SK-N-SH treated with all-trans-retinoic acid at 6 μM for 48 hours (cell line): ENCODE results near the gene IGF1R.

ENCODE experiments used
- ATAC-seq: fragments of 200-7000 bp; cut with Tn5 transposase; 3 replicates; pipeline ENCODE4 v1.9.1; 2020; ENCODE audit warnings: mild to moderate bottlenecking, moderate library complexity
- ARNTL ChIP-seq: fragments of 450-650 bp; formaldehyde crosslinking; IDR thresholded peaks from 2 replicates; pipeline ENCODE4 v1.5.0; 2020; ENCODE audit warnings: low read depth, mild to moderate bottlenecking, moderate library complexity, borderline replicate concordance
- BACH2 ChIP-seq: fragments of 250-450 bp; sonication (Bioruptor Pico); IDR thresholded peaks from 2 replicates; pipeline ENCODE4 v1.9.0; 2021; ENCODE audit warnings: mild to moderate bottlenecking, borderline replicate concordance
- CSDC2 ChIP-seq: fragments of 250-450 bp; sonication (Bioruptor Pico); IDR thresholded peaks from 2 replicates; pipeline ENCODE4 v1.5.0; 2020; ENCODE audit warnings: mild to moderate bottlenecking, moderate library complexity
- ESRRG ChIP-seq: fragments of 250-450 bp; sonication (Bioruptor Pico); IDR thresholded peaks from 2 replicates; pipeline ENCODE4 v1.6.1; 2021; ENCODE audit warnings: mild to moderate bottlenecking
- GLIS3 ChIP-seq: fragments of 250-450 bp; sonication (Bioruptor Pico); IDR thresholded peaks from 2 replicates; pipeline ENCODE4 v1.5.0; 2020; ENCODE audit warnings: mild to moderate bottlenecking, moderate library complexity
- ISL1 ChIP-seq: fragments of 250-450 bp; sonication (Bioruptor Pico); IDR thresholded peaks from 2 replicates; pipeline ENCODE4 v2.1.2; 2022; ENCODE audit warnings: mild to moderate bottlenecking, moderate library complexity
- PPARA ChIP-seq: fragments of 250-450 bp; sonication (Bioruptor Pico); IDR thresholded peaks from 2 replicates; pipeline ENCODE4 v1.5.0; 2020; ENCODE audit warnings: mild to moderate bottlenecking, borderline replicate concordance
- RARB ChIP-seq: fragments of 250-450 bp; sonication (Bioruptor Pico); IDR thresholded peaks from 2 replicates; pipeline ENCODE4 v1.8.0; 2021; ENCODE audit warnings: mild to moderate bottlenecking, moderate library complexity
- TCF4 ChIP-seq: fragments of 250-450 bp; sonication (Bioruptor Pico); IDR thresholded peaks from 2 replicates; pipeline ENCODE4 v1.8.0; 2021; ENCODE audit warnings: mild to moderate bottlenecking, moderate library complexity, borderline replicate concordance
- TOX ChIP-seq: fragments of 250-450 bp; sonication (Bioruptor Pico); IDR thresholded peaks from 2 replicates; pipeline ENCODE4 v1.8.0; 2021; ENCODE audit warnings: mild to moderate bottlenecking, moderate library complexity, borderline replicate concordance
- ZC3H10 ChIP-seq: fragments of 250-450 bp; sonication (Bioruptor Pico); IDR thresholded peaks from 2 replicates; pipeline ENCODE4 v1.5.1; 2021; ENCODE audit warnings: mild to moderate bottlenecking, moderate library complexity
- ZFP3 ChIP-seq: fragments of 250-450 bp; sonication (Bioruptor Pico); IDR thresholded peaks from 2 replicates; pipeline ENCODE4 v1.5.0; 2020; ENCODE audit warnings: mild to moderate bottlenecking, moderate library complexity
- ZFP30 ChIP-seq: fragments of 450-650 bp; formaldehyde crosslinking; IDR thresholded peaks from 2 replicates; pipeline ENCODE4 v1.5.0; 2022; ENCODE audit warnings: mild to moderate bottlenecking, moderate library complexity
- ZNF565 ChIP-seq: fragments of 450-650 bp; formaldehyde crosslinking; conservative IDR thresholded peaks from 2 replicates; pipeline ENCODE4 v1.5.0; 2020; ENCODE audit warnings: low read depth, mild to moderate bottlenecking, moderate library complexity
- ZNF70 ChIP-seq: fragments of 450-650 bp; formaldehyde crosslinking; IDR thresholded peaks from 2 replicates; pipeline ENCODE4 v1.5.0; 2020; ENCODE audit warnings: mild to moderate bottlenecking, moderate library complexity
- ZNF8 ChIP-seq: fragments of 450-650 bp; formaldehyde crosslinking; IDR thresholded peaks from 2 replicates; pipeline ENCODE4 v1.5.0; 2020; ENCODE audit warnings: mild to moderate bottlenecking, moderate library complexity
- TF ChIP-seq, protein P1 (sequence below): fragments of 250-450 bp; sonication (Bioruptor Pico); IDR thresholded peaks from 2 replicates; pipeline ENCODE4 v1.8.0; 2021; ENCODE audit warnings: low read depth, mild to moderate bottlenecking, moderate library complexity, borderline replicate concordance
- TF ChIP-seq, protein P2 (sequence below): fragments of 250-450 bp; sonication (Bioruptor Pico); IDR thresholded peaks from 2 replicates; pipeline ENCODE4 v1.5.0; 2020; ENCODE audit warnings: mild to moderate bottlenecking, moderate library complexity
- TF ChIP-seq, protein P3 (sequence below): fragments of 250-450 bp; sonication (Bioruptor Pico); IDR thresholded peaks from 2 replicates; pipeline ENCODE4 v1.5.1; 2021; ENCODE audit warnings: mild to moderate bottlenecking, moderate library complexity
- TF ChIP-seq, protein P4 (sequence below): fragments of 250-450 bp; sonication (Bioruptor Pico); IDR thresholded peaks from 2 replicates; pipeline ENCODE4 v1.5.1; 2020; ENCODE audit warnings: low read depth, mild to moderate bottlenecking, moderate library complexity
- TF ChIP-seq, protein P5 (sequence below): fragments of 250-450 bp; sonication (Bioruptor Pico); IDR thresholded peaks from 2 replicates; pipeline ENCODE4 v1.8.0; 2020; ENCODE audit warnings: mild to moderate bottlenecking, moderate library complexity, borderline replicate concordance

IGF1R gene

DNA sequence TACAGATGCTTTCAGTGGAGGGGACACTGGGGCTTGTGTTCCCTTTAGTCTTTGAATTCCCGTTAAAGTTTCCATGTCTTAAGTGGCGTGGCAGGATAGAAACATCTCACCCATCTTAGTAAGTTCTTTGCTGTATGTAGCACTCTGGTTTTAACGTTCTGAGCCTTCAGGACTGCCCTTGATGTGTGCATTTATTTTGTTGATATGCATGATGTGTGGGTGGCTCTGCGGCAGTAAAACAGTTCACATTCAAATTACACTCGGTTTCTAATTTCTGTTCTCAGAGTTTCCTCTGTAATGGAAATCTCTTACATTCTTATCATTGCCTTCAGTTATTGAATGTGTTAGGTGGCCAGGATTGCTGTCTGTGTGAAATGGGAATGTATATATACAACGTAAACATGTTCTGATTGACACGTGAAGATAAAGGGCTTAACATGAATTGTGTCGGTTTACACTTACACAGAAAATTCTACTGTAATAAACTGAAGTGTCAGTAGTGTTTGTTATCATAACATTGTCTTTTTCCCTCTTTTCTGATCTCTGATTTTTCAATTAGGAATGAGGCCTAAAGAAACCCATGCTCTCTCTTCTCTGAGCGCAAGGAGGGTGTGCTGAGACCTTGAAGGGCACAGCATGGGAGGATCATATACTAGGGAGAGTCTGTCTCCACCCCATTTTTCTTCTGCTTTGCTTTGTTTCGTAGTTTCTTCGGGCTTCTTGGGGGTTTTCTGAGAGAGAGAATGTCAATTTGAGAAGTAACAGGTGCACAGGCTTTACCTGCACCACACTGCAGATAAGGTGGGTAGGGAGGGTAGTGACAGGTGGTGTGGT, 51.5 kb downstream of the IGF1R start:
- TF ChIP-seq RARB (CRISPR knock-in tag): no peak
- TF ChIP-seq ZNF70 (CRISPR knock-in tag): no peak
- no peak for TF ChIP-seq ZFP30 (CRISPR knock-in tag)
- TF ChIP-seq, protein P1, sequence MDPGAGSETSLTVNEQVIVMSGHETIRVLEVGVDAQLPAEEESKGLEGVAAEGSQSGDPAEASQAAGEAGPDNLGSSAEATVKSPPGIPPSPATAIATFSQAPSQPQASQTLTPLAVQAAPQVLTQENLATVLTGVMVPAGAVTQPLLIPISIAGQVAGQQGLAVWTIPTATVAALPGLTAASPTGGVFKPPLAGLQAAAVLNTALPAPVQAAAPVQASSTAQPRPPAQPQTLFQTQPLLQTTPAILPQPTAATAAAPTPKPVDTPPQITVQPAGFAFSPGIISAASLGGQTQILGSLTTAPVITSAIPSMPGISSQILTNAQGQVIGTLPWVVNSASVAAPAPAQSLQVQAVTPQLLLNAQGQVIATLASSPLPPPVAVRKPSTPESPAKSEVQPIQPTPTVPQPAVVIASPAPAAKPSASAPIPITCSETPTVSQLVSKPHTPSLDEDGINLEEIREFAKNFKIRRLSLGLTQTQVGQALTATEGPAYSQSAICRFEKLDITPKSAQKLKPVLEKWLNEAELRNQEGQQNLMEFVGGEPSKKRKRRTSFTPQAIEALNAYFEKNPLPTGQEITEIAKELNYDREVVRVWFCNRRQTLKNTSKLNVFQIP (CRISPR knock-in tag): no peak
- no peak for TF ChIP-seq TCF4 (CRISPR knock-in tag)
- no peak for TF ChIP-seq ARNTL (CRISPR knock-in tag)
- TF ChIP-seq ZNF8 (CRISPR knock-in tag): no peak
- TF ChIP-seq ISL1 (CRISPR knock-in tag): no peak
- no peak for TF ChIP-seq GLIS3
- TF ChIP-seq, protein P2, sequence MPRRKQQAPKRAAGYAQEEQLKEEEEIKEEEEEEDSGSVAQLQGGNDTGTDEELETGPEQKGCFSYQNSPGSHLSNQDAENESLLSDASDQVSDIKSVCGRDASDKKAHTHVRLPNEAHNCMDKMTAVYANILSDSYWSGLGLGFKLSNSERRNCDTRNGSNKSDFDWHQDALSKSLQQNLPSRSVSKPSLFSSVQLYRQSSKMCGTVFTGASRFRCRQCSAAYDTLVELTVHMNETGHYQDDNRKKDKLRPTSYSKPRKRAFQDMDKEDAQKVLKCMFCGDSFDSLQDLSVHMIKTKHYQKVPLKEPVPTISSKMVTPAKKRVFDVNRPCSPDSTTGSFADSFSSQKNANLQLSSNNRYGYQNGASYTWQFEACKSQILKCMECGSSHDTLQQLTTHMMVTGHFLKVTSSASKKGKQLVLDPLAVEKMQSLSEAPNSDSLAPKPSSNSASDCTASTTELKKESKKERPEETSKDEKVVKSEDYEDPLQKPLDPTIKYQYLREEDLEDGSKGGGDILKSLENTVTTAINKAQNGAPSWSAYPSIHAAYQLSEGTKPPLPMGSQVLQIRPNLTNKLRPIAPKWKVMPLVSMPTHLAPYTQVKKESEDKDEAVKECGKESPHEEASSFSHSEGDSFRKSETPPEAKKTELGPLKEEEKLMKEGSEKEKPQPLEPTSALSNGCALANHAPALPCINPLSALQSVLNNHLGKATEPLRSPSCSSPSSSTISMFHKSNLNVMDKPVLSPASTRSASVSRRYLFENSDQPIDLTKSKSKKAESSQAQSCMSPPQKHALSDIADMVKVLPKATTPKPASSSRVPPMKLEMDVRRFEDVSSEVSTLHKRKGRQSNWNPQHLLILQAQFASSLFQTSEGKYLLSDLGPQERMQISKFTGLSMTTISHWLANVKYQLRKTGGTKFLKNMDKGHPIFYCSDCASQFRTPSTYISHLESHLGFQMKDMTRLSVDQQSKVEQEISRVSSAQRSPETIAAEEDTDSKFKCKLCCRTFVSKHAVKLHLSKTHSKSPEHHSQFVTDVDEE: no peak
- TF ChIP-seq, protein P3, sequence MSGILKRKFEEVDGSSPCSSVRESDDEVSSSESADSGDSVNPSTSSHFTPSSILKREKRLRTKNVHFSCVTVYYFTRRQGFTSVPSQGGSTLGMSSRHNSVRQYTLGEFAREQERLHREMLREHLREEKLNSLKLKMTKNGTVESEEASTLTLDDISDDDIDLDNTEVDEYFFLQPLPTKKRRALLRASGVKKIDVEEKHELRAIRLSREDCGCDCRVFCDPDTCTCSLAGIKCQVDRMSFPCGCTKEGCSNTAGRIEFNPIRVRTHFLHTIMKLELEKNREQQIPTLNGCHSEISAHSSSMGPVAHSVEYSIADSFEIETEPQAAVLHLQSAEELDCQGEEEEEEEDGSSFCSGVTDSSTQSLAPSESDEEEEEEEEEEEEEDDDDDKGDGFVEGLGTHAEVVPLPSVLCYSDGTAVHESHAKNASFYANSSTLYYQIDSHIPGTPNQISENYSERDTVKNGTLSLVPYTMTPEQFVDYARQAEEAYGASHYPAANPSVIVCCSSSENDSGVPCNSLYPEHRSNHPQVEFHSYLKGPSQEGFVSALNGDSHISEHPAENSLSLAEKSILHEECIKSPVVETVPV: no peak
- ATAC-seq: no peak

DNA sequence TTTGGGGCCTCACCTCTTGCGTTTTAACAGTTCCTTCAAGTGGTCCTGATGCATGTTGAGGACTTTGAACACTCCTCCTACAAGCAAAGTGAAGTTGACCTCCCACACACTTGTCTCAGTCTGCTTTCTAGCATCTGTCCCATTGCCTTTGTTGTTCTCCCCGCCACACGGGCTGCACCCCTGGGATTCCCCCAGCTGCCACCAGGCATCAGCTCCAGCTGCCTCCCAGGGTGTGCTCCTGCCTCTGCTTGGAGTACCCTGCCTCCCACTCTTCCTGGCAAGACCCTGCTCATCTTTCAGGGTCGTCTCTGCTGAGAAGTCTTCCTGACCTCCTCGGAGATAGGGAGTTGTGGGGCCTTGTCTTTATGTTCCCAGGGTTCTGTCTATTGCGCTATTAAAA, 52.2 kb downstream of the IGF1R start:
- TF ChIP-seq BACH2 (CRISPR knock-in tag) (no peak), ZFP3 (CRISPR knock-in tag) (no peak), PPARA (CRISPR knock-in tag) (no peak), TCF4 (CRISPR knock-in tag) (no peak), ISL1 (CRISPR knock-in tag) (no peak), ESRRG (CRISPR knock-in tag) (no peak), ZNF70 (CRISPR knock-in tag) (no peak), CSDC2 (no peak), ZNF565 (CRISPR knock-in tag) (no peak), ARNTL (CRISPR knock-in tag) (no peak), RARB (CRISPR knock-in tag) (no peak), ZC3H10 (CRISPR knock-in tag) (no peak), TOX (CRISPR knock-in tag) (no peak), ZNF8 (CRISPR knock-in tag) (no peak), ZFP30 (CRISPR knock-in tag) (no peak), GLIS3 (no peak)
- TF ChIP-seq, protein P4, sequence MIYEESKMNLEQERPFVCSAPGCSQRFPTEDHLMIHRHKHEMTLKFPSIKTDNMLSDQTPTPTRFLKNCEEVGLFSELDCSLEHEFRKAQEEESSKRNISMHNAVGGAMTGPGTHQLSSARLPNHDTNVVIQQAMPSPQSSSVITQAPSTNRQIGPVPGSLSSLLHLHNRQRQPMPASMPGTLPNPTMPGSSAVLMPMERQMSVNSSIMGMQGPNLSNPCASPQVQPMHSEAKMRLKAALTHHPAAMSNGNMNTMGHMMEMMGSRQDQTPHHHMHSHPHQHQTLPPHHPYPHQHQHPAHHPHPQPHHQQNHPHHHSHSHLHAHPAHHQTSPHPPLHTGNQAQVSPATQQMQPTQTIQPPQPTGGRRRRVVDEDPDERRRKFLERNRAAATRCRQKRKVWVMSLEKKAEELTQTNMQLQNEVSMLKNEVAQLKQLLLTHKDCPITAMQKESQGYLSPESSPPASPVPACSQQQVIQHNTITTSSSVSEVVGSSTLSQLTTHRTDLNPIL (CRISPR knock-in tag): no peak
- TF ChIP-seq, protein P2: no peak
- TF ChIP-seq, protein P1 (CRISPR knock-in tag): no peak
- TF ChIP-seq, protein P5, sequence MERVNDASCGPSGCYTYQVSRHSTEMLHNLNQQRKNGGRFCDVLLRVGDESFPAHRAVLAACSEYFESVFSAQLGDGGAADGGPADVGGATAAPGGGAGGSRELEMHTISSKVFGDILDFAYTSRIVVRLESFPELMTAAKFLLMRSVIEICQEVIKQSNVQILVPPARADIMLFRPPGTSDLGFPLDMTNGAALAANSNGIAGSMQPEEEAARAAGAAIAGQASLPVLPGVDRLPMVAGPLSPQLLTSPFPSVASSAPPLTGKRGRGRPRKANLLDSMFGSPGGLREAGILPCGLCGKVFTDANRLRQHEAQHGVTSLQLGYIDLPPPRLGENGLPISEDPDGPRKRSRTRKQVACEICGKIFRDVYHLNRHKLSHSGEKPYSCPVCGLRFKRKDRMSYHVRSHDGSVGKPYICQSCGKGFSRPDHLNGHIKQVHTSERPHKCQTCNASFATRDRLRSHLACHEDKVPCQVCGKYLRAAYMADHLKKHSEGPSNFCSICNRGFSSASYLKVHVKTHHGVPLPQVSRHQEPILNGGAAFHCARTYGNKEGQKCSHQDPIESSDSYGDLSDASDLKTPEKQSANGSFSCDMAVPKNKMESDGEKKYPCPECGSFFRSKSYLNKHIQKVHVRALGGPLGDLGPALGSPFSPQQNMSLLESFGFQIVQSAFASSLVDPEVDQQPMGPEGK: no peak
- no peak for ATAC-seq
